Neural cell (in vitro differentiated cells): ENCODE data around the gene CTCF. TPM values are rescaled to one million over a fixed set of nuclear protein-coding genes. Genes with fewer than 3 reads are reported as not detected.

Experiments
- H2AFZ ChIP-seq: fragments of 200-600, 300-800 bp; sonication (generic), shearing (Covaris generic); 2 replicates; pipeline ENCODE4 v1.6.0; 2014; ENCODE audit warnings: low read depth, mild to moderate bottlenecking, antibody characterized with exemption, low read length, moderate library complexity
- H3F3A ChIP-seq: fragments of 200-600 bp; shearing (Covaris generic); 2 replicates; pipeline ENCODE4 v1.6.1; 2016; ENCODE audit warnings: mild to moderate bottlenecking, moderate library complexity, mixed read lengths, antibody characterized with exemption, low read length; ENCODE audit not compliant: insufficient read depth, poor library complexity, severe bottlenecking
- H3K27ac ChIP-seq: fragments of 200-600, 300-800 bp; sonication (generic), shearing (Covaris generic); 2 replicates; pipeline ENCODE4 v1.5.1; 2014; ENCODE audit warnings: mild to moderate bottlenecking, low read length, moderate library complexity
- H3K27me3 ChIP-seq: fragments of 300-800, 200-600 bp; sonication (generic), shearing (Covaris generic); 2 replicates; pipeline ENCODE4 v1.6.0; 2014; ENCODE audit warnings: mild to moderate bottlenecking, low read depth, low read length, moderate library complexity; ENCODE audit not compliant: insufficient read depth
- H3K36me3 ChIP-seq: fragments of 300-800, 200-600 bp; sonication (generic), shearing (Covaris generic); 2 replicates; pipeline ENCODE4 v1.5.1; 2014; ENCODE audit warnings: mild to moderate bottlenecking, antibody characterized with exemption, low read length, moderate library complexity; ENCODE audit not compliant: insufficient read depth
- H3K4me2 ChIP-seq: fragments of 300-800, 200-600 bp; sonication (generic), shearing (Covaris generic); 2 replicates; pipeline ENCODE4 v1.6.0; 2014; ENCODE audit warnings: mild to moderate bottlenecking, low read length
- H3K4me3 ChIP-seq: fragments of 300-800, 200-600 bp; sonication (generic), shearing (Covaris generic); 2 replicates; pipeline ENCODE4 v1.5.1; 2014; ENCODE audit warnings: mild to moderate bottlenecking, low read length, moderate library complexity
- H3K79me2 ChIP-seq: fragments of 200-600 bp; shearing (Covaris generic); replicated peaks from 2 replicates; pipeline ENCODE4 v1.6.0; 2014; ENCODE audit warnings: mild to moderate bottlenecking, low read length, moderate library complexity; ENCODE audit not compliant: insufficient read depth
- H3K9ac ChIP-seq: fragments of 300-800, 200-600 bp; sonication (generic), shearing (Covaris generic); 2 replicates; pipeline ENCODE4 v1.6.1; 2016; ENCODE audit warnings: mild to moderate bottlenecking, low read length, mixed read lengths
- H3K9me2 ChIP-seq: fragments of 200-600 bp; shearing (Covaris generic); 2 replicates; pipeline ENCODE4 v1.6.1; 2016; ENCODE audit warnings: mild to moderate bottlenecking, low read length, mixed read lengths; ENCODE audit not compliant: insufficient read depth
- H3K9me3 ChIP-seq: fragments of 200-600, 300-800 bp; sonication (generic), shearing (Covaris generic); 2 replicates; pipeline ENCODE4 v1.6.1; 2016; ENCODE audit warnings: mild to moderate bottlenecking, mixed run types, low read length, moderate library complexity, mixed read lengths
- H4K20me1 ChIP-seq: fragments of 200-600 bp; shearing (Covaris generic); 2 replicates; pipeline ENCODE4 v1.6.1; 2016; ENCODE audit warnings: mild to moderate bottlenecking, mixed run types; ENCODE audit not compliant: insufficient read depth
- CTCF ChIP-seq: fragments of 450-650 bp; IDR thresholded peaks from 2 replicates; pipeline ENCODE4 v1.5.1; 2014; ENCODE audit warnings: antibody characterized with exemption, mild to moderate bottlenecking, moderate library complexity; ENCODE audit not compliant: poor library complexity, severe bottlenecking
- EP300 ChIP-seq: fragments of 450-650 bp; conservative IDR thresholded peaks from 2 replicates; pipeline ENCODE4 v1.6.1; 2014; ENCODE audit warnings: antibody characterized with exemption, mild to moderate bottlenecking, moderate library complexity; ENCODE audit not compliant: poor library complexity, severe bottlenecking
- EZH2 ChIP-seq: fragments of 200-600, 300-800 bp; shearing (Covaris generic), sonication (generic); IDR thresholded peaks from 2 replicates; pipeline ENCODE4 v1.6.1; 2014; ENCODE audit warnings: antibody characterized with exemption, low read length, borderline replicate concordance, mild to moderate bottlenecking; ENCODE audit not compliant: insufficient read depth, poor library complexity, severe bottlenecking
- MXI1 ChIP-seq: fragments of 450-650 bp; conservative IDR thresholded peaks from 2 replicates; pipeline ENCODE4 v1.6.1; 2014; ENCODE audit warnings: antibody characterized with exemption, mild to moderate bottlenecking; ENCODE audit not compliant: poor library complexity, severe bottlenecking
- POLR2AphosphoS5 ChIP-seq: IDR thresholded peaks from 2 replicates; pipeline ENCODE4 v1.6.1; 2012
- RAD21 ChIP-seq: fragments of 450-650 bp; conservative IDR thresholded peaks from 2 replicates; pipeline ENCODE4 v1.6.1; 2014; ENCODE audit warnings: antibody characterized with exemption, mild to moderate bottlenecking, moderate library complexity
- REST ChIP-seq: IDR thresholded peaks from 2 replicates; pipeline ENCODE4 v1.6.1; 2012; ENCODE audit warnings: borderline replicate concordance
- SMC3 ChIP-seq: fragments of 450-650 bp; conservative IDR thresholded peaks from 2 replicates; pipeline ENCODE4 v1.6.1; 2014; ENCODE audit warnings: antibody characterized with exemption, mild to moderate bottlenecking, moderate library complexity; ENCODE audit not compliant: poor library complexity
- TAF1 ChIP-seq: IDR thresholded peaks from 2 replicates; pipeline ENCODE4 v1.6.1; 2012; ENCODE audit warnings: low read depth
- polyA plus RNA-seq: library from polyadenylated mRNA; depleted of rRNA; stranded (reverse); fragments of >200 nt; gene quantifications from 2 replicates; pipeline ENCODE4 v1.2.3, GENCODE V29; 2014

The CTCF gene
- polyA plus RNA-seq, 1 donor from 2014 or later, result 42.8 TPM

- no peaks in the 10 kb centered on the region for H3K27me3 ChIP-seq
Measured at GRCh38 chr16:67669499-67670101, 107.3 kb downstream of the CTCF start.

GRCh38 chr16:67672306-67672705 is 110.0 kb downstream of the CTCF start:
- Histone ChIP-seq H3K4me2 (no peak overlapping the region), H3K4me3 (no peak overlapping the region), H3F3A (no peaks in the 10 kb centered on the region), H3K9me3 (no peaks in the 10 kb centered on the region), H3K9me2 (no peaks in the 10 kb centered on the region), H3K79me2 (no peaks in the 10 kb centered on the region), H2AFZ (no peak overlapping the region), H3K36me3 (no peaks in the 10 kb centered on the region), H4K20me1 (no peaks in the 10 kb centered on the region), H3K9ac (no peak overlapping the region), H3K27ac (no peak overlapping the region), H3K27me3 (no peaks in the 10 kb centered on the region)
- no peak for TF ChIP-seq REST
- TF ChIP-seq SMC3, result no peak
- TF ChIP-seq EZH2, result no peak
- no peak for TF ChIP-seq EP300
- no peak for TF ChIP-seq CTCF
- no peak for TF ChIP-seq POLR2AphosphoS5
- TF ChIP-seq RAD21, result no peak
- TF ChIP-seq MXI1, result no peak
- no peak for TF ChIP-seq TAF1

More at GRCh38 chr16:67669499-67670101, 107.3 kb downstream of the CTCF start:
- no peaks in the 10 kb centered on the region for H4K20me1 ChIP-seq
- H3K79me2 ChIP-seq, result no peaks in the 10 kb centered on the region
- no peak overlapping the region for H3K27ac ChIP-seq
- TF ChIP-seq REST (no peak), EP300 (no peak)
- H3K4me2 ChIP-seq, result no peak overlapping the region
- no peak overlapping the region for H3K9ac ChIP-seq
- no peaks in the 10 kb centered on the region for H3K36me3 ChIP-seq
- H2AFZ ChIP-seq, result no peak overlapping the region
- H3F3A ChIP-seq, result no peaks in the 10 kb centered on the region
- no peak overlapping the region for H3K4me3 ChIP-seq
- H3K9me3 ChIP-seq, result no peaks in the 10 kb centered on the region
- no peaks in the 10 kb centered on the region for H3K9me2 ChIP-seq
